GM19455 (cell line): Measurements from ENCODE around the gene TSPAN16.
"Not testable (repeated sequence)": the region's sequence is repeated elsewhere in the genome, so short reads cannot be mapped to it uniquely, and the experiment has no call there.

Experiments
- ATAC-seq: cut with Tn5 transposase; IDR thresholded peaks from one replicate; pipeline ENCODE4 v1.9.1; 2021; ENCODE audit not compliant: unreplicated experiment

Gene TSPAN16

DNA sequence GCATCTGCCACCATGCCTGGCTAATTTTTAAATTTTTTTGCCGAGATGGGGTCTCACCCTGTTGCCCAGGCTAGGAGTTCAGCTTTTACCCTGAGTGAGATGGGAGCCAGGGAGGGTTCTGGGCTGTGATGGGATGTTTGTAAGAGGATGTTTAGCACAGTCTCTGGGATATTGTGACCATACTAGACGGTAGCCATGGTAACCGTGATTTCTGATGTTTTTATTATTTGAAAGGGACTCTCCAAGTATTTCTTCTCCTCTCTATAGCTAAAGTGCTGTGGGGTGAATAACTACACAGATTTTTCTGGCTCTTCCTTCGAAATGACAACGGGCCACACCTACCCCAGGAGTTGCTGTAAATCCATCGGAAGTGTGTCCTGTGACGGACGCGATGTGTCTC lies 10.4 kb downstream of the TSPAN16 start:
- ATAC-seq: no peak

DNA sequence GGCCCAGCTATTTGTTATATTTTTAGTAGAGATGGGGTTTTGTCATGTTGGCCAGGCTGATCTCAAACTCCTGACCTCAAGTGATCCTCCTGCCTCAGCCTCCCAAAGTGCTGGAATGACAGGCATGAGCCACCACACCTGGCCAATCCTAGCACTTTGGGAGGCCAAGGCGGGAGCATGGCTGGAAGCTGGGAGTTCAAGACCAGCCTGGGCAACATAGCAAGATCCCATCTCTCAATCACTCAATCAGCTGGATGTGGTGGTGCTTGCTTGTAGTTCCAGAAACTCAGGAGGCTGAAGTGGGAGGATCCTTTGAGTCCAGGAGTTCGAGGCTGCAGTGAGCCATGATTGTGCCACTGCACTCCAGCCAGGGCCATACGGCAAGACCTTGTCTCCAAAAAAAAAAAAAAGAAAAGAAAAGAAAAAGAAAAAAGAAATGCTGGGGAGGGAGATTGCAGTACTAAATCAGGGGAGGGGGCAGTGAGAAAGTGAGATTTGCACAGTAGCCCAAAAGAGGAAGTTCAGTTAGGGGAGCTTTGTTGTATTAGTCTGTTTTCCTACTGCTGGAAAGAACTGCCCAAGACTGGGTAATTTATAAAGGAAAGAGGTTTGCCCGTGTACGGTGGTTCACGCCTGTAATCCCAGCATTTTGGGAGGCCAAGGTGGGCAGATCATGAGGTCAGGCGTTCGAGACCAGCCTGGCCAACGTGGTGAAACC lies 24.5 kb downstream of the TSPAN16 start:
- ATAC-seq: not testable (repeated sequence)

DNA sequence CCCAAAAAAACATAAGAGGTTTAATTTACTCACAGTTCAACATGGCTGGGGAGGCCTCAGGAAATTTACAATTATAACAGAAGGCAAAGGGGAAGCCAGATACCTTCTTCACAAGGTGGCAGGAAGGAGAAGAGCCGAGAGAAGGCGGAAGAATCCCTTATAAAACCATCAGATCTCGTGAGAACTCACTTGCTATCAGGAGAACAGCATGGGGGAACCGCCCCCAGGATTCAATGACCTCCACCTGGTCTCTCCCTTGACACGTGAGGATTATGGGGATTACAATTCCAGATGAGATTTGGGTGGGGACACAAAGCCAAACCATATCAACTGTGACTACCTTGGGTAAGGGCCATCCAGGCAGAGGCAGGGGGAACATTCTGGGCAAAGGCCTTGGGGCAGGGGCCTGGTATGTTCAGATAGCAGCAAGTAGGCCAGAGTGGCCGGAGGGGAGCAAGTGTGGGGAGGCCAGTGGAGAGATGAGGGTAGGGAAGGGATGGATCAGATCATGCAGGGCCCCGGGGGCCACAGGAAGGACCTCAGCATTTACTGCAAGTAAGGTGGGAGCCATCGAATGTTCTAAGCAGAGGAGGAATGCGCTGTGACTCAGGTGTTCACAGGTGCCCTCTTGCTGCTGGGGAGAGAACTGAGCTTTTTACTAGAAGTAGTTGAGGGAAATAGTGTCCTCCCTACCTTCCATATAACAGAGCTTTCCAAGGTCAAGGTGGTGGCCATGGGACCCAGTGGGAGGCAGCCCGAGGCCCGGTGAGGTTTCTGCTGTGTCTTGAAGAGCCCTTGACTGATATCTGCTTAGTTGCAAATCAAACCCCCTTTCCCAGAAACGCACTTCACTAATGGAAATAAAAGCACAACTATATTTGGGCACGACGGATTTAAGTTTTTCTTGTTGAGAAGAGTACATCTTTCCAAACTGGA lies 25.5 kb downstream of the TSPAN16 start:
- ATAC-seq: no peak

DNA sequence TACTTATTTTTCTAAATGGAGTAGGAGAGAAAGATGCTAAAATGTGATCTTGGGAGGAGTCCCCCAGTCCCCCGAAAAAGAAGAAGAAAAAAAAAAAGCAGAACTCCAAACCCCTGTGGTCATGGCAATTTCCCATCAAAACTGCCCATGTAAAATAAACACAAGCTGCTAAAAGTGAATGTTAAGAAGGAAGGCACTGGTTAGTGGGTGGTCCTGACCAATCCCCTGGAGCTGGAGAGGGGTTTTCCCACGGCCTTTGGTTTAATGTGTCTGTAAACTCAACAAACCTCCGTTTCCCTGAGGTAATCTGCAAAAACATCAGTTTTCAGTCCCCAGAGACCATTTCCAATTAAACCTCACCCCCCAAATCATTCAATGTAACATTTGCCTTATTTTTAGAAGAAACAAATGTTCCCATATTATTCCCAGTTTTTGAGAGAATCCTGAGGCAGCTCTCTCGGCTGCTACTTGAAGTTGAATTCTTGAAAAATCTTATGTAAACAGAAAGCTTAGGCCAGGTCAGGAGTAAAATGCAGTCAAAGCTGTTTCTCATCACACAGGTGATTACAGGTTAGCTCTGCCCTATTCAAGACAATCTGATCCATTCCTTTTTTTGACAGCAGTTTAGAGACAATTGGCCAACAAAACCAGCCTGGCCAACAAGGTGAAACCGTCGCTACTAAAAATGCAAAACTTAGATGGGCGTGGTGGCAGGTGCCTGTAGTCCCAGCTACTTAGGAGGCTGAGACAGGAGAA lies 26.5 kb downstream of the TSPAN16 start:
- ATAC-seq: no peak

DNA sequence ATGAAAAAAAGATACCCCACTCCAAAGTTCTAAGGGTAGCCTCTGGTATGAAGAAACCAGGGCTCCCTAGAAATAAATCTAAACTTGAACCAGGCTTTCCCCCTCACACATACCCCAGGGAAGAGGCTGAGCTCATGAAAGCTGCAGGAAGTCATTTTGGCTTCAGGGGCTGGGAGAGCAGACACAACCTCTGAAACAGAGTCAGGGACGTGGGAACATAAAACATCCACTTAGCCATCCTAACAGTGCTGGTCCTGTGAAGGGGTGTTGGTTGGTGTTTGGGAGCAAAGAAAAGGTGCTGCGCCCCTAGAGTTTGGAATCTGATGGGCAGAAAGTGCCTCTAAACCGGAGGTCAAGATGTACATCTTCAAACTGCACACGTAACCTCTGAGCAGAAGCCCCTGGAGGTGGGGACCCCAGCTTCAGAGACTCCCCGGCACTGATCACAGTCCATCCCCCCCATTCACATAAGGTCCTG lies 27.7 kb downstream of the TSPAN16 start:
- no peak for ATAC-seq

DNA sequence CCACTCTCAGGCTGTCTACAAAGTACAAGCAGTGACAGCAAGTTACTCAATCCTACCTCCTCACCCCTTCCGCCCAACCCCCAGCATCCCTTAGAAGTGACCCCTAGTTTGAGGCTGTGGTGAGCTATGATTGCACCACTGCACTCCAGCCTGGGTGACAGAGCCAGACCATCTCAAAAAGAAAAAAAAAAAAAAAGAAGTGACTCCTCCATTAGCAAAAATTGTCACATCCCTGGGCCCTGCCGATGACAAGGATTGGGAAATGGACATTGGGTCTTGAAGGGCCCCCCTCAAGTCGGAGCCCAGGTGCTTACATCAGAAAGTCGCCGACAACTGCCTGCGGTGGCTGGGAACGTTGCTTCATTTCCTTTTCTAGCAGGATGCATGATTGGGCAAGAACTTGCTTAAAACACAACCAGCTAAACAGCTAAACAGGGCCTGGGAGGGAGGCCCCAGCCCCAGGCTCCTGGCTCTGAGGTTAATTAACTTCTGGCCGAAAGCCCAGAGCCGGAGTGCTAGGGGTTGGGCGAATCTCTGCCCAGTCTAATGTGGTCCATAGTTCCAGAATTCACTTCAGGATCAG lies 28.2 kb downstream of the TSPAN16 start:
- ATAC-seq: no peak

DNA sequence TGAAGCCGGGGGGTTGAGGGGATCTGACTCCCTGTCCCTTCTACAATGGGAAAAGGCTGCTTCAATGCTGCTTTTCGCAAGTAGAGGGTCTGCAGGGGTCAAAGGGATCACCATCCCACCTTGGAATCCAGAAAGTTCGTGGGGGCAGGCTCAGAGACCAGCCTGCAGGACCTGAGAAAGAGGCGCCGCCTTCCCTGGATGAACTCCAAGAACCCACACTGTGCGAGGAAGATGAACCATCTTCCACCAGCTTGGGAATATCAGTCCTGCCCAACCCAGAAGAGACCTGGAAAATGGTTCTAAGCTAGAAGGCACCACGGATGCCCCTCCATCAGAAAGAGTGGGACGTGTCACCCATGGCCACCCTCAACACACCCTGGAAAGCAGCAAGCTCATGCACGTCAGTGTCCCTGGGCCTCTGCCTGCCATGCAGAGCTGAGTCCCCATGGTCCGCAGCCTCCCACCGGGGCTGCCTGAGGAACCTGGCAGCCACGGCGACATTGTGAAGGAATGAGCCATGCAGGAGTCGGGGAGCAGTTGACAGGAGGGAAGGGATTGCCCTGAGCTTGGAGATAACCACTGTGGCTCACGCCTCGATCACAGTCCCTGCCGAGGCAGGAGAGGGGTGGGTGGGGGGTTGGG lies 28.9 kb downstream of the TSPAN16 start:
- no peak for ATAC-seq

DNA sequence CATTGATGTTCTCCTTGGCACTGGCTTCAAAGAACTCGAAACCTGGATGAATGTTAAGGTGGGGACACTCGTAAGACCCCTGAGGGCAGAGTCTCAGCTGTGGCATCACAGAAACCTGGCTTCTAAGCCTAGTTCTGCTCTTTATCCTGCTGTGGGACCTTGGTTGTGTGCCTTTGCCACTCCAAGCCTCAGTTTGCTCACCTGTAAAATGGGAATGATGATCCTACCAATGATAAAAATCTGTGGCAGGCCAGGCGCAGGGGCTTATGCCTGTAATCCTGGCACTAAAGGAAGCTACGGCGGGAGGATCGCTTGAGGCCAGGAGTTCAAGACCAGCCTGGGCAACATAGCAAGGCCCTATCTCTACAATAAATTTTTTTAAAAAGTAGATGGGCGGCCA lies 29.6 kb downstream of the TSPAN16 start:
- ATAC-seq: no peak

DNA sequence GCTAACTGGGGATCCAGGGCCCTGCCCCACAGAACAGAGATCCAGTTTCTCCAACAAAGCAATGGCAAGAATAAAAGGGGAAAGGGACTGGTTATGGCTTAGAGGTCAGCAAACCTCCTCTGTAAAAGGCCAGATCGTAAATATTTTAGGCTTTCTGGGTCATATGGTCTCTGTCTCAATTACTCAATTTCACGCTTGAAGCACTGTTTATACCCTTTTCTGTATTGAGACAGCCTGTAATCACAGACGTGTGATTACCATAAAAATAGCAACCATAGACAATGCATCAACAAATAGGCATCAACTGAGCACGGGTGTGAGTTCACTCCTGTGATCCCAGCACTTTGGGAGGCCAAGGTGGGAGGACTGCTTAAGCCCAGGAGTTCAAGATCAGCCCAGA lies 34.2 kb downstream of the TSPAN16 start:
- no peak for ATAC-seq

DNA sequence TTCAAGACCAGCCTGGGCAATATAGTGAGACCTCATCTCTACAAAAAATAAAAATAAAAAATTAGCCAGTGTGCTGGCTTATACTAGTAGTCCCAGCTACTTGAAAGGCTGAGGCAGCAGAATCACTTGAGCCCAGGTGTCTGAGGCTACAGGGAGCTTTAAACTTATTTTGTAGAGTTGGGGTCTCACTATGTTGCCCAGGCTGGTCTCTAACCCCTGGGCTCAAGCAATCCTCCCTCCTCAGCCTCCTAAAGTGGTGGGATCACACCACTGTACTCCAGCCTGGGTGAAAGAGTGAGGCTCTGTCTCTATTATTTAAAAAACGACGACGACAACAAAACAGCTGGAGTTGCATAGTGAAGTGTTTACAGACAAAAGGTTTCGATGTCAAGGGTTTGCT lies 35.5 kb downstream of the TSPAN16 start:
- no peak for ATAC-seq

DNA sequence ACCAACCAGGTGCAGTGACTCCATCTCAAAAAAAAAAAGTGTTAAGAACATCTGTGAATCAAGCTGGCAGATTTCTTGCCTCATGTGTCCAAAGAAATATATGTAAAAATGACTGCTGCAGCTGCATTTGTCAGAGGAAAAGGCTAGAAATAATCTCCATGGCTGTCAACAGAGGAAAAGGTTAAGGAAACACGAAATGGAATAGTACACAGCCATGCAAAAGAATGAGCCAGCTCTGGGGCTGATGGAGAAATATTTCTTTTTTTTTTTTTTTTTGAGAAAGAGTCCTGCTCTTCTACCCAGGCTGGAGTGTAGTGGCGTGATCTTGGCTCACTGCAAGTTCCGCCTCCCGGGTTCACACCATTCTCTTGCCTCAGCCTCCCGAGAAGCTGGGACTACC lies 36.9 kb downstream of the TSPAN16 start:
- ATAC-seq: no peak

DNA sequence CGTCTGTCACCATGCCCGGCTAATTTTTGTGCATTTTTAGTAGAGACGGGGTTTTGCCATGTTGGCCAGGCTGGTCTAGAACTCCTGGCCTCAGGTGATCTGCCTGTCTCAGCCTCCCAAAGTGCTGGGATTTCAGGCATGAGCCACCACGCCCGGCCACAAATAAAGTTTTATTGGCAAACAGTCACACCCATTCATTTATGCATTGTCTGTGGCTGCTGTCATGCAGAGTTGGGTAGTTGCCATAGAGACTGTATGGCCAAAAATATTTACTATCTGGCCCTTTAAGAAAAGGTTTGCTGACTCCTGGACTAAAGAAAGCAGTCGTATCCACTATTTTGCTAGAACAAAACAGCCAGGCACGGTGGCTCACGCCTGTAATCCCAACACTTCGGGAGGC lies 37.9 kb downstream of the TSPAN16 start:
- not testable (repeated sequence) for ATAC-seq

DNA sequence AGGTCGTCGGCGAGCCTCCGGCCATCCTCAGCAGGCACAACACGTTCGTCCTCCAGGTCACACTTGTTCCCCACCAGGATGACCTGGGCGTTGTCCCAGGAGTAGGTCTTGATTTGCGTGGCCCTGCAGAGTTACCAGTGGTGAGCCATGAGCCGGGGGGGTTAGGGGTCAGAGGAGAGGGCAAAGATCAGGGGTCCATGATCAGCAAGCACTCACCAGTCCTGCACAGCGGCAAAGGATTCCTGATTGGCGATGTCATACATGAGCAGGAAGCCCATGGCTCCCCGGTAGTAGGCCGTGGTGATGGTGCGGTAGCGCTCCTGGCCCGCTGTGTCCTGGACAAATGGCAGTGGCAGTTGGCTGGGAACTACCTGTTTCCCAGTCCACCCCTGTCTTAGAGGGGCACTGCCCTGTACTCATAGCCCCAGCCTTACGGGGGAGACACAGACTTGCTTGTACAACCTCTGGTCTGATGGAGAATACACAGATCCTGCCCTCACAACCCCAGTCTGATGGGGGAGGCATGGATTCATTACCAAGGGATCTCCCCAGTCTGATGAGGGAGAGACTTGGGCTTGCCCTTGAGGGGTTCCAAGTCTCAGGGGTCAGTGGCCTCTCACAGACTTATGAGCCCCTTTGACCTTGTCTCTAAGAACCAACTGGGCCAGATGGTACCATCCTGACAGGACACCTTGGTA lies 39.6 kb downstream of the TSPAN16 start:
- ATAC-seq: no peak

DNA sequence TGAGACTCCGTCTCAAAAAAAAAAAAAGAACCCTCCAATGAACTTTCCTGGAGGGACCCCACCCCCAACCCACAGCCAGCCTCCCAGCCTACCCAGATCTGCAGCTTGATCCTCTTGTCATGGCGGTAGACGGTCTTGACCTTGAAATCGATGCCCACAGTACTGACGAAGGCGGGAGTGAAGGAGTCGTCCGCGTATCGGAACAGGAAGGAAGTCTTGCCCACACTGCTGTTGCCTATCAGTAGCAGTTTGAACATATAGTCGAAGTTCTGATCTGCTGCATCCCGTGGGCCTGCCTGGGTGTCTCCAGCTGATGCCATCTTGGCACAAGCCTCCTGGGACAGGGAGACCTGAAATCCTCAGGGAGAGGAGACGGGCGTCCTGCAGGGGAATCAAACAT lies 41.1 kb downstream of the TSPAN16 start:
- no peak for ATAC-seq

DNA sequence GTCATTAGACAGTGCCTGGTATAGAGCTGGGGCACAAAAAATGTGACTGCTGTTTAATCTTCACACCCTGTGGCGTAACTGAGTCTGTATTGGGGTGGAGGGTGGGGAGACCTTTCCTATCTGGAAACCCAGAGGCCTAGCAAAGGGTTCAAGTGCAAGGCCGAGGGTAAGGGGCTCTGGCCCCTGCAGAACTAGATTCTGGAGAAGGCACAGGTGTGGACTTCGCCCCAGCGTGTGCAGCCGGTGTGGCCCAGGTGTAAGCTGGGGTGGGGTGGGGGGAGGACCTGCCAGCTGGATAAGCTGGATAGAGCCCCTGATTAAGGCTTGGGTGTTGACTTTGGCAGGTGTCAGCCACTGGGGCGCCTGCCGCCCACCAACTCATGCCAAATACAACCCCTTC lies 42.2 kb downstream of the TSPAN16 start:
- no peak for ATAC-seq

DNA sequence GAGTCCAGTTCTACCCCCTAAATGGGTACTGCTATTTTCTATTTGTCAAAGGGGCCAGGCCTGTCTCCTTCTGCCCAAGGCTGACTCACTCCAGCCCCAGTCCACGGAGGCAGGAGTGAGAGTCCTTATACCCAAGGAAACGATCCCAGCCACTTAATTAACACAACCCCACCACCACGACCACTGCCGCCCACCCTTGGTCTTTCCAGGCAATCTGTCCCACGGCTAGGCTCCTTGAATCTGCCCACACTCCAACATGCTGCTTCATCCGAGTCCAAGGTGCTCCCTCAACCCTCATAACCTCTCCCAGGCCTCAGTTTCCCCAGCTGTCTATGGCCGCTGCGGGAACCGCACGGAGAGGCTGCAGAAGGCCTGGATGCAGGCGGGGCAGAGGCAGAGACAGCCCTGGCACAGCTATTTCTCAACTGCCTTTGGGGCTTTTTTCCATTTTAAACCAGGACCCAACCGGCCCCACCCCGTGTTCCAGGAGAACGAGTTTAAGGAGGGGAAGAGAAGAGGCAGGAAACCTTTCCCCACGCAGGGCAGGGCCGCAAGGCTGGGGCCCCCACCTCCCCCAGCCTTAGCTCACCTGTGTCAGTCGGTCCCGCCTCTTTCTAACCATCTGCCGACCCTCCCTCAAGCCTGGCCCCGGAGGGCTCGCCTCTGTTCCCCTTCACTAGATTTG lies 42.8 kb downstream of the TSPAN16 start:
- ATAC-seq: no peak

DNA sequence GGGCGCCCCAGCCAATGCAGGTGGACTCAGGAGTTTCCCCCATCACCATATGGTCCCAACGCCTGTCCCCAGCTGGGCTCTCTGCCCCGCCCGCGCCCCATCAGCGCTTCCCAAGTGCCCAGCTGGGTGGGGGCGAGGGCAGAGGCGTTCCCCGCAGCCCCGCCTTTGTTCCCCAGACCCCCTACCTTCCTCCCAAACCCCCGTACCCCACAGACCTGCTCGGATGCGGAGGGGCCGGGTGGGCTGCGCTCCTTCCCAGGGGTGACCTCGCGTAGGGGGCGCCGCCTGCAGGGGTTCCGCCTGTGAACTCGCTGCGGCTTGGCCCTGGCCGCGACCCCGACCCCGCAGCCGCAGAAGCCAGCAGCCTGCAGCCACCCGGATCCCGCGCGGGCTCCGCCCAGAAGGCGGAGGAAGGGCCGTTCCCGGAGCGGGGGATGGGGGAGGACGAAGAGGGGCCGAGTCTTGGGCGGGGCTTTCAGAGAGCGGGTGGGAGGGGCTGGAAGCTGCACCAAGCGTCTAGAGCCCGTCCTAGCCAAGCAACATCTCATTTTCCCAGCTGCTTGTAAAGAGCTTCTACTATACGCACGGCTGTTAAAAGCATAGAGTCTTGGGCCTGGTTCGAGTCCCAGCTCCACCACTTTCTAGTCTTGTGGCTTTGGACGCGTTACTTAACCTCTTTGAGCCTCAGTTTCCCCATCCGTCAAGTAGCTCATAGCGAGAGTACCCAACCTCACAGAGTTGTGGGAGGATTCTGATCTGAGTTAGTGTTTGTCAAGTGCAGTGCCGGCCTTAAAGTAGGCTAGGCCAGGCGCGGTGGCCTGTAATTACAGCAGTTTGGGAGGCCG lies 43.5 kb downstream of the TSPAN16 start, which contains the start of gene RAB3D:
TSS of gene RAB3D (minus strand) at position 404 of the 845 bp plus-strand sequence. CDS start 2,258 bp downstream, outside the sequence.
- ATAC-seq: no peak

DNA sequence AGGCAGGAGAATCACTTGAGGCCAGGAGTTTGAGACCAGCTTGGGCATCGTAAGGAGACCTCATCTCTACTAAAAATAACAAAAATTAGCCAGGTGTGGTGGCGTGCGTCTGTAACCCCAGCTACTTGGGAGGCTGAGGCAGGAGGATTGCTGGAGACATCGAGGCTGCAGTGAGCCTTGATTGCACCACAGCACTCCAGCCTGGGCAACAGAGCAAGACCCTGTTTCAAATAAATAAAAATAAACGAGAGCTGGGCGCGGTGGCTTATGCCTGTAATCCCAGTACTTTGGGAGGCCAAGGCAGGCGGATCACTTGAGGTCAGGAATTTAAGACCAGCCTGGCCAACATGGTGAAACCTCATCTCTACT lies 44.1 kb downstream of the TSPAN16 start:
- not testable (repeated sequence) for ATAC-seq
